Activated CD4-positive, alpha-beta T cell treated with anti-CD3 and anti-CD28 coated beads, Interleukin-2, Interleukin-4, amounts not matched to agents 100 ng/mL and 50 ng/mL, durations not matched to agents 16 hours and 8 hours (primary cell): ENCODE data around the gene FCHSD2.

ENCODE experiments used
- DNase-seq: peaks from one replicate; pipeline ENCODE4 v3.0.0-alpha.2; 2020; ENCODE audit warnings: low spot score

FCHSD2 gene

GRCh38 chr11:72968390-72968789, 173.7 kb downstream of the FCHSD2 start:
- DNase-seq: no peak

- no peak for DNase-seq
Observed at GRCh38 chr11:72965672-72966071, 176.4 kb downstream of the FCHSD2 start.

- DNase-seq: no peak
Observed at GRCh38 chr11:72962717-72963116, 179.4 kb downstream of the FCHSD2 start.

- DNase-seq: no peak
Observed at GRCh38 chr11:72962084-72962483, 180.0 kb downstream of the FCHSD2 start.

GRCh38 chr11:72959998-72960731, 182.0 kb downstream of the FCHSD2 start:
- no peak for DNase-seq

GRCh38 chr11:72958791-72959190, 183.3 kb downstream of the FCHSD2 start:
- no peak for DNase-seq

- no peak for DNase-seq
Observed at GRCh38 chr11:72955466-72955865, 186.7 kb downstream of the FCHSD2 start.

- DNase-seq: no peak
Observed at GRCh38 chr11:72954860-72955259, 187.3 kb downstream of the FCHSD2 start.

- no peak for DNase-seq
Observed at GRCh38 chr11:72953637-72954036, 188.5 kb downstream of the FCHSD2 start.

- DNase-seq: no peak
Observed at GRCh38 chr11:72951888-72952287, 190.2 kb downstream of the FCHSD2 start.

GRCh38 chr11:72951193-72951592, 190.9 kb downstream of the FCHSD2 start:
- no peak for DNase-seq

GRCh38 chr11:72950685-72951084, 191.4 kb downstream of the FCHSD2 start:
- no peak for DNase-seq

GRCh38 chr11:72947229-72947628, 194.9 kb downstream of the FCHSD2 start:
- no peak for DNase-seq

GRCh38 chr11:72943664-72944063, 198.5 kb downstream of the FCHSD2 start:
- no peak for DNase-seq

- no peak for DNase-seq
Observed at GRCh38 chr11:72940417-72940816, 201.7 kb downstream of the FCHSD2 start.

- DNase-seq: no peak
Observed at GRCh38 chr11:72939031-72939430, 203.1 kb downstream of the FCHSD2 start.

- DNase-seq: no peak
Observed at GRCh38 chr11:72937439-72937838, 204.7 kb downstream of the FCHSD2 start.

GRCh38 chr11:72935700-72936099, 206.4 kb downstream of the FCHSD2 start:
- DNase-seq: no peak

- DNase-seq: no peak
Observed at GRCh38 chr11:72932132-72932570, 210.0 kb downstream of the FCHSD2 start.

GRCh38 chr11:72930008-72930407, 212.1 kb downstream of the FCHSD2 start:
- DNase-seq: no peak

GRCh38 chr11:72929256-72929655, 212.9 kb downstream of the FCHSD2 start:
- no peak for DNase-seq

- DNase-seq: no peak
Observed at GRCh38 chr11:72927380-72927779, 214.7 kb downstream of the FCHSD2 start.

GRCh38 chr11:72926076-72926475, 216.0 kb downstream of the FCHSD2 start:
- DNase-seq: no peak

GRCh38 chr11:72925656-72926055, 216.5 kb downstream of the FCHSD2 start:
- DNase-seq: no peak
